Left colon (tissue), 2 donors: ENCODE results near the gene INTS1. TPM values are rescaled to one million over a fixed set of nuclear protein-coding genes. Genes with fewer than 3 reads are reported as not detected.

ENCODE experiments used
- ATAC-seq: fragments of 200-7000 bp; cut with Tn5 transposase; one replicate; pipeline ENCODE4 v1.9.1; 2020; ENCODE audit warnings: mild to moderate bottlenecking, moderate library complexity
- DNase-seq, 2 donors: peaks; one replicate each; pipeline ENCODE4 v3.0.0-alpha.2; 2020
- intact Hi-C, 2 donors: fragments of 100-400 bp; cut with DNase I in 1 of 2; cut with micrococcal nuclease in 1 of 2; formaldehyde crosslinking; loops; one replicate each; pipeline versions ENCODE4 v1.11.2 to v1.14.0; 2022; cut with DNase I, micrococcal nuclease
- total RNA-seq, 2 donors: library from RNA; stranded (reverse); fragmentation: NEBNext Ultra II Directional; extraction: Animal tissue kit (Norgen Biotek cat#: 25700); gene quantifications; one replicate each; pipeline ENCODE4 v1.2.1, GENCODE V29; 2021
- donor health status: DM: no; HTN: no; CAD: no.
- donor health status: DM: yes; HTN: yes; CAD: no.

The INTS1 gene
- total RNA-seq, 2 donors from 2014 or later: 67.7 to 67.8 TPM

- intact Hi-C loops: no loop called here
- DNase-seq (no peak), ATAC-seq (no peak)
Observed at GRCh38 chr7:1496531-1497292, 7.5 kb downstream of the INTS1 start.

- ATAC-seq (no peak), DNase-seq (no peak)
- intact Hi-C loops: no loop called here
Observed at GRCh38 chr7:1495564-1496242, 8.5 kb downstream of the INTS1 start.

DNA sequence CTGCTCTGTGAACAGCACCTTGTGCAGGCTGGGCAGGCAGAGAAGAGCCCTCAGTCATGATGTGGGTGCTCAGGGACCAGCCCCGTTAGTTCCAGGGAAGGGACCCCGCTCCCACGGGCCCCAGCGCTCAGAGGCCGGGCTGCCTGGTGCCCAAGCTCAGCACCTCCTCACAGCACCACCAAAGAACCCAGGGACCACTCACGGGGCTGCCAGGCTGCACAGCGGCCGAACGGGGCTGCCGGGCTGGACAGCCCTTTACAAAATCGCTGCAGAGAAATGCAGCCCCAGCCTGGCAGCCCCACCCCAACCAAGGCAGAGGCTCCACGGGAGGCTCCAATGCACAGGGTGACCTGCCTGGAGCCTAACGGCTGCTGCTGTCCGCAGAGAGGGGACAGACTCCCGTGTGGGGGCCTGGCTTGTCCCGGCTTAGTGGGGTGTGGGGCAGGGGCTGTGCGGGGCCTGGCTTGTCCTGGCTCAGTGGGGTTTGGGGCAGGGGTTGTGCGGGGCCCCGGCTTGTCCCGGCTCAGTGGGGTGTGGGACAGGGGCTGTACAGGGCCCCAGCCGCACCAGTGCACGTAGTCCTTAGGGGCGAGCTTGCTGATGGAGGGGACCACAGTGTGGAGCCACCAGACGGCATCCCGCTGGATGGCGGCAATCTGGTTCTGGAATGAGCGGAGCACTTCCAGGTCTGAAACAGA, 9.2 kb downstream of the INTS1 start:
- intact Hi-C loops: no loop called here

DNA sequence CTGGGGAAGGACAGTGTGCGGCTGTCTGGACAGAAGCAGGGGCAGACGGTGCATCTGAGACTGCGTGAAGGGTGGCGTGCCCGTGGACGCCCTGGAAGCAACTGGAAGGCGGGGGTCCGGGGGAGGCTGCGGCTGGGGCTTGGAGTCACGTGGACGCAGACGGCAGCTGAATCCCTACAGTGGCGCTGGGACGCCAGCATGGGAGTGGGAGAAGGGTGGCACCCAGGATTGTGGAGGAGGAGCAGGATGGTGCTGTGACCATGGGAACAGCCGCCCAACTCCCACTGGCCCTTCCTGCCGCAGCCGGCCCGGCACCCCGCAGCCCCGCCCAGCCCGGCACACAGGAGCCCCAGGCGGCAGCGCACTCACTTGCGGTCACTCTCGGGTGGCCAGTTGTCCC, 9.7 kb downstream of the INTS1 start:
- DNase-seq: no peak
- no peak for ATAC-seq
- intact Hi-C loops: no loop called here

More for the DNA sequence above, 9.2 kb downstream of the INTS1 start:
- ATAC-seq (no peak), DNase-seq (no peak)

DNA sequence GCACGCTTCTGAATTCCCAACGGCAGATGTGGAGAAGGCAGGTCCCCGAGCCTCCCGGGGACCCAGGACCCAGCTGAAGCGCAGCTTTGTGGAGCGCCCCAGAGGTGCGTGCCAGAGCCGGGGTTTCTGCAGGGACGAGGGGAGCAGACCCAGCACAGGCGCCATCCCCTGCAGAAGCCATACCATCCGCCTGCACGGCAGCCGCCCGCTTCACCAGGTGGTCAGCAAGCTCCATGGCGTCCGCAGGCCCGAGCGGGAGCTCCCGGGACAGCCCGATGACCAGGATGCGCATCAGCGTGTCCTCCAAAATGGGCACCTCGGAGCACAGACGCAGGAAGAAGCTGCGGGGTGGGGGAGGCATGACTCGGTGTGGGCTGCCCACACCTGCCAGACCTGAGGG, 10.6 kb downstream of the INTS1 start:
- DNase-seq (no peak), ATAC-seq (no peak)
- intact Hi-C loops: no loop called here

DNA sequence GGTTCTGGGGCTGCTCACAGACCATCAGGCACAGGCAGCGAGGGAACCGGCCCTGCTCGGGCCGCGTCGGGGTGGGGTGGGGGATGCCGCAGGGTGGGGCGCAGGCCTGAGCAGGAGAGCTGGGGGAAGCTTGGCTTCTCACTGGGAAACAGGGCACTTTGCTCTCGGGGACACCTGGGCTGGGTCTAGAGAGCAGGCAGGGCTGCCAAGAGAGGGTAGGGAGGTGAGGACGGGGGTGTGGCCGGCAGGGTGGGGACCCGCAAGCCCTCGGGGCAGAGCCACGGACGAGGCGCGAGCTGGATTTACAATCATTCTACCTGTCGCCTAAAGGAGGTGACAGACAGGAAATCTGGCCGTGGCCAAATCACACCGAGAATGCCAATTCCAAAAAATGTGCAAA, 11.1 kb downstream of the INTS1 start:
- ATAC-seq: no peak

GRCh38 chr7:1492640-1493039, 11.5 kb downstream of the INTS1 start:
- ATAC-seq: no peak
- intact Hi-C loops: no loop called here
- DNase-seq: no peak

More for the DNA sequence above, 11.1 kb downstream of the INTS1 start:
- intact Hi-C loops: no loop called here
- no peak for DNase-seq

DNA sequence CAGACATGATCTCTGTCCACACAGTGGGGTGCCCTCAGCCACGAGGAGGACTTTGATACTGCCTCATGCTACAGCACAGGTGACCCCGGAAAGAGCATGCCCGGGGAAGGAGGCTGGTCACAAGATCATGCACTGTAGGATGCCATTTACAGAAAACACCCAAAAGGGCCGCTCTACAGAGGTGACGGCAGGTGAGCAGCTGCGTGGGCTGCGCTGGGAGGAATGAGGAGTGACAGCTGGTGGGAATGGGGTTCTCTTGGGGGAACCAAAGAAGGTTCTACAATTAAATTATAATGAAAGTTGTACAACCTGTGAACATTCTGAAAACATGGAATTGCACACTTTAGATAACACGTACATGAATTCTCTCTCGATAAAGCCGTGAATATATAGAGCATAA, 12.0 kb downstream of the INTS1 start:
- intact Hi-C loops: no loop called here
- no peak for ATAC-seq

GRCh38 chr7:1490837-1491236, 13.4 kb downstream of the INTS1 start:
- intact Hi-C loops: no loop called here
- DNase-seq: no peak
- ATAC-seq: no peak

More for the DNA sequence above, 12.0 kb downstream of the INTS1 start:
- DNase-seq: no peak

GRCh38 chr7:1489336-1489735, 14.9 kb downstream of the INTS1 start:
- ATAC-seq (no peak), DNase-seq (no peak)
- intact Hi-C loops: no loop called here

GRCh38 chr7:1488016-1488415, 16.2 kb downstream of the INTS1 start:
- intact Hi-C loops: no loop called here
- DNase-seq: no peak
- no peak for ATAC-seq

DNA sequence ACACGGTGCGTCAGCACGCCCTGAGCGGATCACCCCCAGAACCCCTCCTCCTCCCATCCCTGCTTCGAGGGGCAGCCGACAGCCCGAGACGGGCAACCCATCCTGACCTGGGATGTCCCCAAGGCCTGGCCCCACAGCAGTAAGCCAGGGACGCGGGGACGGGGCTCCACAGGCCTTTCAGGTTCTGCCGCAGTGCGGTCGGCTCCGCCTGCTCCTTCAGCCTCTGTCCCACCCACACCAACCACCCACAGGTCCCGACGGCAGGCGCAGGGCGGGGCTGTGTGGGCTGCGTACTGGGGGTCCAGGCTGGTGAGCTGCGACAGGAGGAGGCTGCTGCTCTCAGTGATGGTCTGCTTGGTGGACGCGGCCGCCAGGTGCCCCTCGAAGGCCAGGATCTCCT, 16.7 kb downstream of the INTS1 start:
- intact Hi-C loops: no loop called here
- ATAC-seq (no peak), DNase-seq (no peak)

DNA sequence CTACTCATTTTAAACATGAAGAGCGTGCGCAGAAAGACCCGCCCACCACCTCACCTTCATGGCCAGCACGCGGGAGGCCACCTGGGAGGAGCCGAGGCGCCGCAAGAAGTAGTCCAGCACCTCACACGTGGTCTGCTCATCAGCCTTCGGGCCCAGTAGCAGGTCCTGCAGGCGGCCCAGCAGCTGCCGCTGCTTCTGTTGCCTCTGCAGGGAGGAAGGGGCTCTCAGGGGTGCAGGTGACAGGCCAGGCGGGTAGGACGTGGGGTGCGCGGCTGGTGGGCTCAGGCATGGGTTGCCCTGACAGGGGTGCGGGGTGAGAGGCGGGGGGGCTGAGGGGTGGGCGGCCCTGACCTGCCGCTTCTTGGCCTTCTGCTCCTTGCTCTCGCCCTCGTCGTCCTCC, 17.6 kb downstream of the INTS1 start:
- DNase-seq (no peak), ATAC-seq (no peak)
- intact Hi-C loops: no loop called here

- no peak for ATAC-seq
- intact Hi-C loops: no loop called here
- no peak for DNase-seq
Observed at GRCh38 chr7:1485156-1485555, 19.0 kb downstream of the INTS1 start.

GRCh38 chr7:1484569-1484968, 19.6 kb downstream of the INTS1 start:
- intact Hi-C loops: no loop called here
- DNase-seq (no peak), ATAC-seq (no peak)

- no peak for ATAC-seq
- DNase-seq: no peak
- intact Hi-C loops: no loop called here
Observed at GRCh38 chr7:1483536-1484505, 20.4 kb downstream of the INTS1 start.

DNA sequence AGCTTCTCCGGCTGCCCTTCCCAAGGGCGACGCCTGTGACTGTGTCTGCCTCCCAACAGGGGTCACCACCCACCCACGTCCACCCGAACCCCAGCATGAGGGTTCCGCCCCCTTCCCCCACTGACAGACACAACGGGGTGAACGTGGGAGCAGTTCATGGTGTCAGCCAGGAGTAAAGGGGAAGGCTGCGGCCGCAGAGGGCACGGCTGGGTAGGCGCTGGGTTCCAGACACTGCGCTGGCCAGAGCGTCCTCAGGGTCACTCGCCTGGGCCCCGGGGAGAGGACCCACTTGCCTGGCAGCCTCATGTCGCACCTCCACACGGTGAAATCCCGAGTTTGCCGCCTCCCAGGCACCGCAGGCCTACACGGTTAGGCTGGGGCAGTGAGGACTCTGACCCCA, 21.1 kb downstream of the INTS1 start:
- ATAC-seq (no peak), DNase-seq (no peak)
- intact Hi-C loops: no loop called here

DNA sequence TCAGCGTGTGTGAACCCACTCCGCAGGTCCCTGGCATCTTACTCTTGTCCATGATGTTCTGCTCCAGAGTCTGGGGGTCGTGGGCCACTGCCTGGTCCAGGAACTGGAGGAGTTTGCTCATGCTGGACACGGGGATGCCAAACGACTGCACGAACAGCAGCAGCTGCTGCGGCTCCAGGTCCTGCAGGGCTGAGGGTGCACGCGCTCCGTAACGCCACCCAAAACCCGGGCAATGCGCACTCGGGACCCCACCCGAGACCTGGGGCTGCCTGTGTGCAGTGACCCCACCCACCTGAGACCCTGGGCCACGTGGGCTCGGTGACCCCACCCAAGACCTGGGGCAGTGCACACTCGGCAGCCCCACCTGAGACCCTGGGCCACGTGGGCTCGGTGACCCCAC, 22.9 kb downstream of the INTS1 start:
- no peak for DNase-seq
- no peak for ATAC-seq
- intact Hi-C loops: no loop called here

- ATAC-seq (no peak), DNase-seq (no peak)
- intact Hi-C loops: no loop called here
Observed at GRCh38 chr7:1480670-1481069, 23.5 kb downstream of the INTS1 start.
